ENCODE measurements around the gene MIS18A.
"Not testable (repeated sequence)": the region's sequence is repeated elsewhere in the genome, so short reads cannot be mapped to it uniquely, and the experiment has no call there.

Gene MIS18A

GRCh38 chr21:32315511-32316281 is 36.8 kb upstream of the MIS18A start:
- peaks cover 26% of the 10 kb centered on the region for H3K36me3 Mint-ChIP-seq (ENCODE audit: low read depth)
- H3K9me3 Mint-ChIP-seq, result no peaks in the 10 kb centered on the region
- no peak overlapping the region for H3K4me3 Mint-ChIP-seq
- no peaks in the 10 kb centered on the region for H3K4me1 Mint-ChIP-seq
- no peaks in the 10 kb centered on the region for H3K27me3 Mint-ChIP-seq (ENCODE audit: low read depth, poor library complexity)
- no peak for DNase-seq
- no peak for TF ChIP-seq CTCF (IDR thresholded peaks at IDR 0.05)
- H3K27ac Mint-ChIP-seq, result no peak overlapping the region

- H3K9me3 Mint-ChIP-seq, result no peaks in the 10 kb centered on the region
- peaks cover 21% of the 10 kb centered on the region for H3K36me3 Mint-ChIP-seq (ENCODE audit: low read depth)
- H3K4me1 Mint-ChIP-seq, result no peaks in the 10 kb centered on the region
- no peak for DNase-seq
- no peak for TF ChIP-seq CTCF (IDR thresholded peaks at IDR 0.05)
- H3K27ac Mint-ChIP-seq, result no peak overlapping the region
- H3K4me3 Mint-ChIP-seq, result no peak overlapping the region
- no peaks in the 10 kb centered on the region for H3K27me3 Mint-ChIP-seq (ENCODE audit: low read depth, poor library complexity)
Observed at GRCh38 chr21:32314806-32315205, 36.0 kb upstream of the MIS18A start.

GRCh38 chr21:32312976-32313375 is 34.1 kb upstream of the MIS18A start:
- Mint-ChIP-seq H3K27ac (no peak overlapping the region), H3K4me1 (no peaks in the 10 kb centered on the region), H3K9me3 (no peaks in the 10 kb centered on the region), H3K27me3 (ENCODE audit: low read depth, poor library complexity) (no peaks in the 10 kb centered on the region), H3K4me3 (no peak overlapping the region), H3K36me3 (ENCODE audit: low read depth) (peaks cover 11% of the 10 kb centered on the region)
- no peak for DNase-seq
- no peak for TF ChIP-seq CTCF (IDR thresholded peaks at IDR 0.05)

DNA sequence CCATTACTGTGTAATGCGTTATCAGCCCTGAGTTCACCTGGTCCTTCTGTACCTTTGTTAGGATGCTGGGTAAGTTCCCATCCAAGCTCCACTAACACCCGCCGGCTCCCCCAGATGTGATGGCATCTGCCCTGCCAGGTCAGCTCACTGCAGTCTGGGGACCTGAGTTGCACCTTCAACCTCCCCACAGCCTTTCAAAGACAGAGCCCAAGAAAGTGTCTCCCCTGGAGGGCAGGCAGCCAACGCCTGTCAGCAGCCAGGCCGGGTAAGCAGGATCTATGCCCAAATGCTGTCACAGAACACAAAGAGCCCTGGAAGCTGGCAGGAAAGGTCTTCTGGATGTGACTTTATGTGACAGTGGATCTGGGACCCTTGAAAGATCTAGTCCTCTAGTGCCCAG is 33.5 kb upstream of the MIS18A start:
- no peak for TF ChIP-seq CTCF (IDR thresholded peaks at IDR 0.05)
- H3K4me1 Mint-ChIP-seq, result no peaks in the 10 kb centered on the region
- no peak for DNase-seq
- H3K9me3 Mint-ChIP-seq, result no peaks in the 10 kb centered on the region
- H3K27ac Mint-ChIP-seq, result no peak overlapping the region
- no peak overlapping the region for H3K4me3 Mint-ChIP-seq
- H3K27me3 Mint-ChIP-seq (ENCODE audit: low read depth, poor library complexity), result no peaks in the 10 kb centered on the region
- peaks cover 13% of the 10 kb centered on the region for H3K36me3 Mint-ChIP-seq (ENCODE audit: low read depth)

DNA sequence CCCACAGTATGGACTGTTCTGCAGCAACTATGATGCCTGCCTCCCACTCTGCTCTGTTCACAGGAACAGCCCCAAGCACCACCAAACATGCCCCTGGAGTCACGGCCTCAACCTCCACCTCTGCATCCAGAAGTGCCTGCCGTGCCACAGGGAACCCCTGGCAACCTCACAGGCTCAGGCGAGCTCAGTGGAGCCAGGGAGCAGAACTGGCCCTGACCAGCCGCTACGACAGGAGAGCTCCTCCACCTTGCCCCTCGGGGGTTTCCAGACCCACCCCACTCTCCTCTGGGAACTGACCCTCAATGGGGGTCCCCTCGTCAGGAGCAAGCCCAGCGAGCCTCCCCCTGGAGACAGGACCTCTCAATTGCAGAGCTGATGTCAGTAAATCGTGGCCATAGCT is 32.8 kb upstream of the MIS18A start:
- Mint-ChIP-seq H3K4me3 (no peak overlapping the region), H3K36me3 (ENCODE audit: low read depth) (peaks cover 19% of the 10 kb centered on the region), H3K4me1 (peaks cover 1% of the 10 kb centered on the region), H3K9me3 (no peaks in the 10 kb centered on the region), H3K27me3 (ENCODE audit: low read depth, poor library complexity) (no peaks in the 10 kb centered on the region), H3K27ac (peak overlapping the region; percentile 39)
- no peak for DNase-seq
- TF ChIP-seq CTCF (IDR thresholded peaks at IDR 0.05), result no peak

DNA sequence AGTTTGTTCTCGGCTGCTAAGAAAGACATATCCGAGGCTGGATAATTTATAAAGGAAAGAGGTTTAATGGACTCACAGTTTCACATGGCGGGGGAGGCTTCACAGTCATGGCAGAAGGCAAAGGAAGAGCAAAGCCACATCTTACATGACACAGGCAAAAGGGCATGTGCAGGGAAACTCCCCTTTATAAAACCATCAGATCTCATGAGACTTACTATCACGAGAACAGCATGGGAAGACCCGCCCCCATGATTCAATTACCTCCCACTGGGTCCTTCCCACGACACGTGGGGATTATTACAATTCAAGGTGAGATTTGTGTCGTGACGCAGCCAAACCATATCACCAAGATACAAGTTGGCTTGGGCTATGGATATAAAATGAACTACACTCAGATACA is 32.1 kb upstream of the MIS18A start:
- Mint-ChIP-seq H3K36me3 (ENCODE audit: low read depth) (peaks cover 24% of the 10 kb centered on the region), H3K27ac (peak overlapping the region; percentile 71)
- H3K27me3 Mint-ChIP-seq (ENCODE audit: low read depth, poor library complexity); H3K4me3 Mint-ChIP-seq; DNase-seq; H3K4me1 Mint-ChIP-seq; H3K9me3 Mint-ChIP-seq: not testable (repeated sequence)
